ENCODE data around the gene JPH4.
"Not testable (repeated sequence)": the region's sequence is repeated elsewhere in the genome, so short reads cannot be mapped to it uniquely, and the experiment has no call there.

JPH4 gene

GRCh38 chr14:23614395-23614828, 35.8 kb upstream of the JPH4 start:
- Mint-ChIP-seq H3K4me3 (no peak overlapping the region), H3K4me1 (peaks cover 25% of the 10 kb centered on the region), H3K36me3 (ENCODE audit: insufficient read depth) (no peaks in the 10 kb centered on the region), H3K9me3 (no peaks in the 10 kb centered on the region), H3K27me3 (peaks cover 19% of the 10 kb centered on the region), H3K27ac (ENCODE audit: low read depth) (no peak overlapping the region)
- DNase-seq (ENCODE audit: low spot score in 2 of 2) (no peak), ATAC-seq (replicated peaks; ENCODE audit: extremely low read depth, poor library complexity, severe bottlenecking) (no peak)

- no peak overlapping the region for H3K4me3 Mint-ChIP-seq
- peaks cover 16% of the 10 kb centered on the region for H3K27me3 Mint-ChIP-seq
- no peaks in the 10 kb centered on the region for H3K36me3 Mint-ChIP-seq (ENCODE audit: insufficient read depth)
- ATAC-seq (replicated peaks; ENCODE audit: extremely low read depth, poor library complexity, severe bottlenecking) = no peak
- no peak overlapping the region for H3K27ac Mint-ChIP-seq (ENCODE audit: low read depth)
- peaks cover 31% of the 10 kb centered on the region for H3K4me1 Mint-ChIP-seq
- peaks cover 4% of the 10 kb centered on the region for H3K9me3 Mint-ChIP-seq
- DNase-seq (ENCODE audit: low spot score in 2 of 2) = no peak
Measured at GRCh38 chr14:23613242-23614070, 34.9 kb upstream of the JPH4 start.

GRCh38 chr14:23612802-23613201, 34.2 kb upstream of the JPH4 start:
- ATAC-seq (replicated peaks; ENCODE audit: extremely low read depth, poor library complexity, severe bottlenecking) (no peak), DNase-seq (ENCODE audit: low spot score in 2 of 2) (no peak)
- Mint-ChIP-seq H3K9me3 (peaks cover 4% of the 10 kb centered on the region), H3K27me3 (peaks cover 10% of the 10 kb centered on the region), H3K27ac (ENCODE audit: low read depth) (peak overlapping the region; percentile 67), H3K4me3 (no peak overlapping the region), H3K4me1 (peaks cover 31% of the 10 kb centered on the region), H3K36me3 (ENCODE audit: insufficient read depth) (no peaks in the 10 kb centered on the region)

GRCh38 chr14:23612354-23612732, 33.8 kb upstream of the JPH4 start:
- H3K27me3 Mint-ChIP-seq = peaks cover 13% of the 10 kb centered on the region
- peaks cover 4% of the 10 kb centered on the region for H3K9me3 Mint-ChIP-seq
- ATAC-seq (replicated peaks; ENCODE audit: extremely low read depth, poor library complexity, severe bottlenecking) (no peak), DNase-seq (ENCODE audit: low spot score in 2 of 2) (no peak)
- no peaks in the 10 kb centered on the region for H3K36me3 Mint-ChIP-seq (ENCODE audit: insufficient read depth)
- H3K4me3 Mint-ChIP-seq = no peak overlapping the region
- peak overlapping the region; percentile 67 for H3K27ac Mint-ChIP-seq (ENCODE audit: low read depth)
- H3K4me1 Mint-ChIP-seq = peaks cover 33% of the 10 kb centered on the region

- H3K36me3 Mint-ChIP-seq (ENCODE audit: insufficient read depth) = no peaks in the 10 kb centered on the region
- peak overlapping the region; percentile 82 for H3K27ac Mint-ChIP-seq (ENCODE audit: low read depth)
- H3K9me3 Mint-ChIP-seq = peaks cover 4% of the 10 kb centered on the region
- H3K4me3 Mint-ChIP-seq = no peak overlapping the region
- no peak for DNase-seq (ENCODE audit: low spot score in 2 of 2)
- peak; percentile 64 for ATAC-seq (replicated peaks; ENCODE audit: extremely low read depth, poor library complexity, severe bottlenecking)
- peaks cover 35% of the 10 kb centered on the region for H3K4me1 Mint-ChIP-seq
- H3K27me3 Mint-ChIP-seq = peaks cover 18% of the 10 kb centered on the region
Measured at GRCh38 chr14:23610815-23611289, 32.3 kb upstream of the JPH4 start.

GRCh38 chr14:23610090-23610814, 31.7 kb upstream of the JPH4 start:
- Mint-ChIP-seq H3K9me3 (peaks cover 4% of the 10 kb centered on the region), H3K36me3 (ENCODE audit: insufficient read depth) (no peaks in the 10 kb centered on the region), H3K4me3 (peak overlapping the region; percentile 65), H3K27me3 (peaks cover 18% of the 10 kb centered on the region), H3K4me1 (peaks cover 35% of the 10 kb centered on the region), H3K27ac (ENCODE audit: low read depth) (peak overlapping the region; percentile 82)
- ATAC-seq (replicated peaks; ENCODE audit: extremely low read depth, poor library complexity, severe bottlenecking) (peak; percentile 87), DNase-seq (ENCODE audit: low spot score in 2 of 2) (no peak)

GRCh38 chr14:23609411-23610089, 31.0 kb upstream of the JPH4 start:
- not testable (repeated sequence) for H3K4me3 Mint-ChIP-seq; ATAC-seq (replicated peaks; ENCODE audit: extremely low read depth, poor library complexity, severe bottlenecking); H3K9me3 Mint-ChIP-seq; H3K36me3 Mint-ChIP-seq (ENCODE audit: insufficient read depth); DNase-seq (ENCODE audit: low spot score in 2 of 2)
- Mint-ChIP-seq H3K4me1 (peaks cover 35% of the 10 kb centered on the region), H3K27me3 (peaks cover 15% of the 10 kb centered on the region), H3K27ac (ENCODE audit: low read depth) (peak overlapping the region; percentile 82)

GRCh38 chr14:23609001-23609400, 30.4 kb upstream of the JPH4 start:
- Mint-ChIP-seq H3K27ac (ENCODE audit: low read depth) (peak overlapping the region; percentile 52), H3K36me3 (ENCODE audit: insufficient read depth) (no peaks in the 10 kb centered on the region), H3K9me3 (peaks cover 4% of the 10 kb centered on the region), H3K4me3 (no peak overlapping the region), H3K4me1 (peaks cover 35% of the 10 kb centered on the region), H3K27me3 (peaks cover 10% of the 10 kb centered on the region)
- DNase-seq (ENCODE audit: low spot score in 2 of 2) (no peak), ATAC-seq (replicated peaks; ENCODE audit: extremely low read depth, poor library complexity, severe bottlenecking) (no peak)

GRCh38 chr14:23608454-23608853, 29.9 kb upstream of the JPH4 start:
- H3K27ac Mint-ChIP-seq (ENCODE audit: low read depth) = no peak overlapping the region
- peaks cover 4% of the 10 kb centered on the region for H3K9me3 Mint-ChIP-seq
- no peak for DNase-seq (ENCODE audit: low spot score in 2 of 2)
- H3K27me3 Mint-ChIP-seq = peaks cover 9% of the 10 kb centered on the region
- H3K4me1 Mint-ChIP-seq = peaks cover 35% of the 10 kb centered on the region
- H3K4me3 Mint-ChIP-seq = no peak overlapping the region
- H3K36me3 Mint-ChIP-seq (ENCODE audit: insufficient read depth) = no peaks in the 10 kb centered on the region
- ATAC-seq (replicated peaks; ENCODE audit: extremely low read depth, poor library complexity, severe bottlenecking) = no peak

- DNase-seq (ENCODE audit: low spot score in 2 of 2) = no peak
- H3K27ac Mint-ChIP-seq (ENCODE audit: low read depth) = no peak overlapping the region
- no peaks in the 10 kb centered on the region for H3K36me3 Mint-ChIP-seq (ENCODE audit: insufficient read depth)
- peaks cover 4% of the 10 kb centered on the region for H3K9me3 Mint-ChIP-seq
- H3K4me3 Mint-ChIP-seq = no peak overlapping the region
- peaks cover 9% of the 10 kb centered on the region for H3K27me3 Mint-ChIP-seq
- peaks cover 26% of the 10 kb centered on the region for H3K4me1 Mint-ChIP-seq
- ATAC-seq (replicated peaks; ENCODE audit: extremely low read depth, poor library complexity, severe bottlenecking) = no peak
Measured at GRCh38 chr14:23605931-23606585, 27.5 kb upstream of the JPH4 start.

GRCh38 chr14:23604675-23605170, 26.1 kb upstream of the JPH4 start:
- Mint-ChIP-seq H3K27ac (ENCODE audit: low read depth) (no peak overlapping the region), H3K4me3 (no peak overlapping the region), H3K9me3 (peaks cover 4% of the 10 kb centered on the region), H3K36me3 (ENCODE audit: insufficient read depth) (no peaks in the 10 kb centered on the region), H3K4me1 (peaks cover 13% of the 10 kb centered on the region), H3K27me3 (peaks cover 9% of the 10 kb centered on the region)
- no peak for DNase-seq (ENCODE audit: low spot score in 2 of 2)
- ATAC-seq (replicated peaks; ENCODE audit: extremely low read depth, poor library complexity, severe bottlenecking) = no peak

GRCh38 chr14:23604148-23604547, 25.6 kb upstream of the JPH4 start:
- H3K27ac Mint-ChIP-seq (ENCODE audit: low read depth) = no peak overlapping the region
- H3K4me3 Mint-ChIP-seq = no peak overlapping the region
- H3K9me3 Mint-ChIP-seq = peaks cover 4% of the 10 kb centered on the region
- H3K4me1 Mint-ChIP-seq = peaks cover 8% of the 10 kb centered on the region
- no peaks in the 10 kb centered on the region for H3K36me3 Mint-ChIP-seq (ENCODE audit: insufficient read depth)
- DNase-seq (ENCODE audit: low spot score in 2 of 2) = no peak
- ATAC-seq (replicated peaks; ENCODE audit: extremely low read depth, poor library complexity, severe bottlenecking) = no peak
- H3K27me3 Mint-ChIP-seq = peaks cover 9% of the 10 kb centered on the region

Measured in central memory CD8-positive, alpha-beta T cell (primary cell).